A549 treated with Mapracorat at 1 μM for 4 hours (cell line): ENCODE results near the gene TSPY1. TPM values are rescaled to one million over a fixed set of nuclear protein-coding genes. Genes with fewer than 3 reads are reported as not detected.

Experiments
- total RNA-seq: library from RNA; stranded (reverse); fragments of 200-300 nt; extraction: Qiagen RNA extraction; gene quantifications from 5 replicates; pipeline ENCODE4 v1.2.3, GENCODE V29; 2022

TSPY1 gene, protein sequence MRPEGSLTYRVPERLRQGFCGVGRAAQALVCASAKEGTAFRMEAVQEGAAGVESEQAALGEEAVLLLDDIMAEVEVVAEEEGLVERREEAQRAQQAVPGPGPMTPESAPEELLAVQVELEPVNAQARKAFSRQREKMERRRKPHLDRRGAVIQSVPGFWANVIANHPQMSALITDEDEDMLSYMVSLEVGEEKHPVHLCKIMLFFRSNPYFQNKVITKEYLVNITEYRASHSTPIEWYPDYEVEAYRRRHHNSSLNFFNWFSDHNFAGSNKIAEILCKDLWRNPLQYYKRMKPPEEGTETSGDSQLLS
- total RNA-seq, result not detected in 5 replicates

GRCh38 chrY:9466655-9467054, at the start of gene TSPY1:
TSS of gene TSPY1 (plus strand) at chrY:9466955. CDS start at chrY:9467001, 46 bp downstream.

GRCh38 chrY:9486967-9487366, 20.2 kb downstream of the TSPY1 start, which contains the start of gene TSPY9:
TSS of gene TSPY9 (plus strand) at chrY:9487267. CDS start at chrY:9487313, 46 bp downstream.

Other genes starting within 250 kb of the TSPY1 start
- gene TSPY4, start 129.5 kb upstream of the TSPY1 start, total RNA-seq, result not detected in 5 replicates
- gene TSPY8, start 109.2 kb upstream of the TSPY1 start, total RNA-seq, result not detected in 5 replicates
- not detected in 5 replicates for gene TSPY3, start 68.5 kb upstream of the TSPY1 start, total RNA-seq
- not detected in 5 replicates for gene TSPY9, start 20.3 kb downstream of the TSPY1 start, total RNA-seq
- not detected in 5 replicates for gene TSPY10, start 60.9 kb downstream of the TSPY1 start, total RNA-seq